NCI-H446 treated with DMSO at 0.1 percent for 48 hours (cell line): Measurements from ENCODE around the gene ZNF320.
"Not testable (repeated sequence)": the region's sequence is repeated elsewhere in the genome, so short reads cannot be mapped to it uniquely, and the experiment has no call there.

Source experiments
- DNase-seq: peaks from one replicate; lab custom pipeline; 2025; lab: John Stamatoyannopoulos, UW

The ZNF320 gene

DNA sequence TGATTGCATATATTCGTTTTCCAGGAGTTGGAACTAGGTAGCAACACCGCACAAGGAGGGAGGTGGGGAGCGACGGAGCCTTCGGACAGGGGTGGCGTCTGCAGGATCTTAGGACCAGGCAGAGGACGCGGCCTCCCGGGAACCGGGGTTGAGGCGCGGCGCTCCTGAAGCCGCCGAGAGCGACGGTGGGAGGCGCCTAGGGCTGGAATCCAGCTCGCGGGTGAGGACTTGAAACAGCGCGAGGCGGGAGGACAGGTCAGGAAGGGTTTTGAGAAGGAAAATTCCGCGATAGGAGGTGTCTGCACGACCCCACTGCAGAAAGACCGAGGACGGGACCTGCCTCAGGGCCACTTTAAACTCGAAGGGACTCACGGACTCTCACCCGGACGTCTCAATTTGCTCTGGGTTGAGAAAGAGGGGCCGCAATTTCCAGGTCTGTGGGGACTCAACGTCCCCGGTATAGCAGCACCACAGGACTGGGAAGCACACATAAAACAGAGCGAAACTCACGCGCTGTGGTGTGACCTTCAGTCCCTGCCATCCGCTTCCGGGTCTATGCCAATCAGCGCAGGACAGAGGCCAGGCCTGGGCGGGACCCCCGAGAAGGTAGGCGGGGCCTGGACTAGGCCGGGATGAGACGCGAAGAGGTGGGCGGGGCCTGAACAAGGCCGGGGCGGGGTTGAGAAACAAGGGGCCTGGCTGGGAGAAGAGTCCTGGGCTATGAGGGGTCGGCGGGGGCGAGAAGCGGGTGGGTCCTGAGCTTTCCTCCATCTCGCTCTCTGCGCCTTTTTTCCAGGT is at the start of gene ZNF320:
Gene ZNF320, minus strand, starts transcription at position 498 of the 798 bp plus-strand sequence. CDS start 7,380 bp downstream, outside the sequence.
- DNase-seq, result no peak

DNA sequence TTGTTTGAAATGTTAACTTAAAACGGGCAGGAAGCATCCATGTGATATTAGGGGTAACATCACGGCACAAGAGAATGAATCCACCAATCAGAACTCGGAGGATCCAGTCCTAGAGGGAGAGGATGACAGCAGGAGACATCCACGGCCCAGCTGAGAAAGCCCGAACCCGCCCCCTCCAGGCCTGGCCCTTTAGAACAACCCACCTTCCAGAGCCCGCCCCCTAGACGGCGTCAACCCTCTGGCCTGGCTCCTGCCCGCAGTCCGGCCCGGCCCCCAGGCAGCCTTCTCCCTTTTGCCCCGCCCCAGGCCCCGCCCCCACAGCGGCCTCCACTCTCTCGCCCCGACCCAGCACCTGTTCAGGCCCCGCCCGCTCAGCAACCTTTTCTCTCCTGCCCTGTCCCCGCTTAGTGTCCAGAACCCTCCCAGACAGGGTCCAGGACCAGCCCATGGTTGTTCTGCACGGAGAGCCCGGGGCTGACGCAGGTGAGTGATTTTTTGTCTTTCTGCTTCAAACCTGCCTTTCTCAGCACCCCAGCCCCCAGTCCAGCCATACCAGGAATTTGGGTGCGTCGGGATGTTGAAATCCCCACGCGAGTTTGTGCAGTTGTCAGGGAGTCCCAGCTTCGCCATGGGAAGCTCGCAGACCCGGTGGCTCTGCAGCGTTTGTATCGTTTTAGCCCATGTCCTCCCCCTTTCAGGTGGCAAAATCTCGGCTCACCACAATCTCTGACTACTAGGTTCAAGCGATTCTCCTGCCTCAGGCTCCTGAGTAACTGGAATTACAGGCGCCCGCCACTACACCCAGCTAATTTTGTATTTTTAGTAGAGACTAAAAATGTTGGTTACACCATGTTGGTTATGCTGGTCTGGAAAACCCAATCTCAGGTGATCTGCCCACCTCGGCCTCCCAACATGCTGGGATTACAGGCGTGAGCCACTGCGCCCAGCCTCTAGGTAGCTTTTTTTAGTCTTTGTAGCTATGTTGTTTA is 49.2 kb upstream of the ZNF320 start:
- no peak for DNase-seq

DNA sequence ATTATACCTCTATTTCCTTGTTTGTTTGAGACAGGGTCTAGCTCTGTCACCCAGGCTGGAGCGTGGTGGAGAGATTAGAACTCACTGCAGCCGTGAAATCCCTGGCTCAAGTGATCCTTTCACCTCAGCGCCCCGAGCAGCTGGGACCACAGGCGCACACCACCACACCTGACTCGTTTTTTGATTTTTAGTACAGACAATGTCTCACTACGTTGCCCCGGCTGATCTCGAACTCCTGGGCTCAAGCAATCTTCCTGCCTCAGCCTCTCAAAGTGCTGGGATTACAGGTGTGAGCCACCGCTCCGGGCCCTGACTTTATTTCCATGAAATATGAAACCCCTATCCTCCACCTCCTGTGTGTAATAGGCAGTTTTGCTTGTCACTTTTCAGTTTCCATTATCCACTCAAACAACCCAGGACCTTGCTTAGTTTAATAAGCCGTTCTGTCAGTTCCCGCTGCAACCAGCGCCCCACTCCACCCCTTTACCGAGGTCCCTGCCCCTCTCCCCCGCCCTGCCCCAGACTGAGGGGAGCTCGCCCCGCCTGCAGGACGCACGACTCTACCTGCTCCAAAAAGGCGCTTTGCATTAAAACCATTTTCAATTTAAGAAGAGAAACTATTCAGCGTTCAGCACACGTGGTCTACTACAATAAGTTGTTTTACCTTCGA is 48.4 kb upstream of the ZNF320 start:
- no peak for DNase-seq

DNA sequence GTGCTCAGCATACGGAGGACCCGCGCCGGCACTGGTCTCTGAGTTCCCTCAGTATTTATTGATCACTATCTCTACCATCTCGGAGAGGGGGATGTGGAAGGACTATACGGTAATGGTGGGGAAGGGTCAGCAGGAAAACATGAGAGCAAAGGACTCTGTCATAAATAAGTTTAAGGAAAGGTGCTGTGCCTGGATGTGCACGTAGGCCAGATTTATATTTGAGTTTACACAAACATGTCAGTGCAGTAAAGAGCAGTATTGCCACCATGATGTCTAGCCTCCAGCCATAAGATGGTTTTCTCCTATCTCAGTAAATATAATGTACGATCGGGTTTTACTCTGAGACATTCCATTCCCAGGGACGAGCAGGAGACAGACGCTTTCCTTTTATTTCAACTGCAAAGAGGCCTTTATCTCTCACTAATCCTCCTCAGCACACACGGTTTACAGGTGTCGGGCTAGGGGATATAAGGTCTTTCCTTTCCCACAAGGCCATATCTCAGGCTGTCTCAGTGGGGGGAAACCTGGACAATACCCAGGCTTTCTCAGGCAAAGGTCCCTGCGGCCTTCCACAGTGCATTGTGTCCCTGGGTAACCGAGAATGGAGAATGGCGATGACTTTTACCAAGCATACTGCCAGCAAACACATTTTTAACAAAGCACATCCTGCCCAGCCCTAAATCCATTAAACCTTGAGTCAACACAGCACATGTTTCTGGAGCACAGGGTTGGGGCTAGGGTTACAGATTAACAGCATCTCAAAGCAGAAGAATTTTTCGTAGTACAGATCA is 47.5 kb upstream of the ZNF320 start:
- DNase-seq, result not testable (repeated sequence)

DNA sequence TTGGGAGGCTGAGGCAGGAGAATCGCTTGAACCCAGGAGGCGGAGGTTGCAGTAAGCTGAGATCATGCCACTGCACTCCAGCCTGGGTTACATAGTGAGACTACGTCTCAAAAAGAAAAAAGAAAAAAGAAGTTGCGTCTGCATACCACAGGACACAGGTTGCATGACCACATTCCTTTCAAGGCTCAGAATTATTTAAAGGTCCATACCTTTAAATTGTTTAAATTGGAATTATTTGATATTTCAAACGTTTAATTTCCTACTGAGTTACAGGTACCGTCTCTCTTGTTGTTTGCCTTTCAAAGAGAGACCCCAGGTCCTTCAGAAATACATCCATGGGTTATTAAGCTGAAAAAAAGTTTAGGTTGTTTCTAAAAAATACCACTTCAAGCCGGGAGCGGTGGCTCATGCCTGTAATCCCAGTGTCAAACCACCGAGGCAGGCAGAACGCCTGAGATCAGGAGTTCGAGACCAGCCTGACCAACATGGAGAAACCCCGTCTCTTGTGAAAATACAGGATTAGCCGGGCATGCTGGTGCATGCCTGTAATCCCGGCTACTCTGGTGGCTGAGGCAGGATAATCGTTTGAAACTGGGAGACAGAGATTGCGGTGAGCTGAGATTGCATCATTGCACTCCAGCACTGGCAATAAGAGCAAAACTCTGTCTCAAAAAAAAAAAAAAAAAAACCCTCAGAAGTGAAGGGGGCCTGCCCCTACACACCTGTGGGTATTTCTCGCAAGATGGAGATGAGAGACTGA is 46.6 kb upstream of the ZNF320 start:
- DNase-seq, result no peak

DNA sequence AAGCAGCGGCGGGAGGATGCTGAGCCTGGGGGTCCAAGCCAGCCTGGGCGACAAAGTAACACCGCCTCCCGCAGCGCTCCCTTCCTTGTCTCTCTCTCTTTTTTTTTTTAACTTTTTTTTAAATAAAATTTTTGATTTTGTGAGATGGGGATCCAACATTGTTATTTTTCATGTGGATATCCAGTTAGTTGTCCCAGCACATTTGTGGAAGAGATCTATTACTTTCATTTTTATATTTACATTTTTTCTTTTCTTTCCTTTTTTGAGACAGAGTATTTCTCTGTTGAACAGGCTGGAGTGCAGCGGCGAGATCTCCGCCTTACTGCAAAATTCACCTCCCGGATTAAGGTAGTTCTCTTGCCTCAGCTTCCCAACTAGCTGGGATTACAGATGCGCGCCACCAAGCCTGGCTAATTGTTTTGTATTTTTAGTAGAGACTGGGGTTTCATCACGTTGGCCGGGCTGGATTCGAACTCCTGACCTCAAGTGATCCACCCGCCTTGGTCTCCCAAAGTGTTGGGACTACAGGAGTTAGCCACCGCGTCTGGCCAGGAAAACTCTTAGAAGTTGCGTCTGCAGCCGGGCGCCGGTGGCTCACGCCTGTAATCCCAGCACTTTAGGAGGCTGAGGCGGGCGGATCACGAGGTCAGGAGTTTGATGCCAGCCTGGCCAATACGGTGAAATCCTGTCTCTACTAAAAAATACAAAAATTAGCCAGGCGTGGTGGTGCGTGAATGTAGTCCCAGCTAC is 45.9 kb upstream of the ZNF320 start:
- DNase-seq, result no peak

DNA sequence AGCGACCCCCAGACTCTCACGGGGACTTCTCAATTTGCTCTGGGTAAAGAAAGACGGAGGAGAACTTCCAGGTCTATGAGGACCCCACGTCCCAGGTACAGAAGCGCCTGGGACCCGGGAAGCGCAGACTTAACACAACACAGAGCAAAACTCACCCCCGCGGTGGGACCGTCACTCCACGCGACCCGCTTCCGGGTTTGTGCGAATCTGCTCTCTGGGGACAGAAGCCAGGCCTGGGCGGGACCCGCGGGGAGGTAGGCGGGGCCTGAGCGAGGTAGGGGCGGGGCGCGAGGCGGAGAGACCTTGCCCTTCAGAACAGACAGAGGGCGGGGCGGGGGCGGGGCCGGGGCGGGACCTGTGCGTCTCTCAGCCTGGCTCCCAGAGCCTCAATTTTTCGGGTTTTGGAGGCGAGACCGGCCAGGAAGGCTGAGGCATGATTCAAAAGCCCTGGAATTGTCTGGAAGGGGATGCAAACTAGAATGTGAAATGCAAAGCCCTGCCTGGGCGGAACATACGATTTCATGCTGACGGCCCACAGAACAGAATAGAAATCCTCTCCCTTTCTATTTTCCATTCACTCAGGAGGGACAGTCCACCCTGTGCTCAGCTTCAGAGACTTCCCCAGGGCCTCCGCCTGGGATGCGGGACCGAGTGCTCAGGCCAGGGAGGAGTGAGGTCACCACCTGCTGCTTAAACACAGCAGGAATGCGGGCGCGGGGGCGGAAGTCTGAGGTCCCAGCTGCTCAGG is 45.1 kb upstream of the ZNF320 start:
- no peak for DNase-seq

DNA sequence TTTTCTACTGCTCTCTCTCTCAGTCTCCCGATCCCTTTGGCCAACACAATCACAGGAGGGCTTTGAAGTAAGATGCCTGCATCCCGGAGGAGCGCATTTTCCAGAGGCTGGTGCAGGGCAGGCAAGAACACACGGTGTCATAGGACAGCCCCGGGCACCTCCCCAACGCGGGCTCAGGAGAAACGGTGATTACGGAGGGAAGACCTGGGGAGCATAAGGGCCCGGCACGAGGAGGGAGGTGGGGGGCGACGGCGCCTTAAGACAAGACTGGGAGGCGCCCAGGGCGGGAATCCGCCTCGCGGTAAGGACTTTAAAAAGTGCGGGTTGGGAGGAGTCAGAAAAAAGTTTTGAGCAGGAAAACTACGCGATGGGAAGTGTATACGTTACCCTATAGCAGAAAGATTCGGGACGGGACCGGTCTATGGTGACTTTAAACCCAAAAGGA is 44.5 kb upstream of the ZNF320 start:
- no peak for DNase-seq

DNA sequence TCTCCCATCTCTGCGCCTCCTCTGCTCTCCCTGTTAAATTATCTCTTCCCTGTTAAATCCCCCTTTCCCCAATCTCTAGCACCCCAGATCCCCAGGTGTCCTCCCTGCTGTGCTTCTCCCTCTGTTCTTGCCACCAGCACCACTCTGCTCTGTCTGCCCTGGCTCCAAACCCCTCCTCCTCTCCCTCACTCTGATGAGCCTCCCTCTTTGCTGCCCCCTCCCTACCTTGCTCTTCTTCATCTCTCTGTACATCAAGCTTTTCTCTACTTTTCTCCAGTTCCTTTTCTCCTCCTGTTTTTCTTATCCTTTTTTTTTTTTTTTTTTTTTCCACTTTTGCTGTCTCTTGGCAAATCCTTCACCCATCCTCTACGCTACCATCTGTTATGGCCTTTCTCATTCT is 44.1 kb upstream of the ZNF320 start:
- not testable (repeated sequence) for DNase-seq

DNA sequence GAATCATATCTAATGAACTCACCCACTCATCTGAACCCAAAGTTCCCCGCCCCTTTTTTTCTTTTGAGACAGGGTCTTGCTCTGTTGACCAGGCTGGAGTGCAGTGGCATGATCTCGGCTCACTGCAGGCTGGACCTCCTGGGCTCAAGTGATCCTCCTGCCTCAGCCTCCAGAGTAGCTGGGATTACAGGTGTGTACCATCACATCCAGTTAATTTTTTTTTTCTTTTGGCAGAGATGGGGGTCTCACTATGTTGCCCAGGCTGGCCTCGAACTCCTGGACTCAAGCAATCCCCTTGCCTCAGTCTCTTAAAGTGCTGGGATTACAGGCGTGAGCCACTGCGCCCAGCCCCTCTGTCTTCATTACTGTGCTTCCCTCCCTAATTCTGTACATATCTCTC is 43.5 kb upstream of the ZNF320 start:
- not testable (repeated sequence) for DNase-seq

DNA sequence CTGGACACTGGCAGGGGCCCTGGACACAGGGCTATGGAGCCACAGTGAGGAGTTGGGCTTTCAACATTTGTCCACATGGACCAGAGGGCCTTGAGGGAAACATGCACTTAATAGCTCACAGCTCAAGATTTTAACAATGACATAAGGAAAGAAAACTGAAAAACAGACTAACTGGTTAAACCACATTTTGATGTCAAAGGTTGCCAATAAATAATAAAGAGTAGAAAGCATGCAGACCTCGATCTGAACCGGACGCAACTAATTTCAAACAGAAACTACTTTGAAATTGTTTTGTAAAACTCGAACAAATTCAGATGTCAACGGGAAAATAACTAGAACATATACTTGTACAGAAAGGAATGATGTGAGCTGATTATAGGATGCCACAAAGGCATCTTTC is 41.3 kb upstream of the ZNF320 start:
- DNase-seq, result no peak

DNA sequence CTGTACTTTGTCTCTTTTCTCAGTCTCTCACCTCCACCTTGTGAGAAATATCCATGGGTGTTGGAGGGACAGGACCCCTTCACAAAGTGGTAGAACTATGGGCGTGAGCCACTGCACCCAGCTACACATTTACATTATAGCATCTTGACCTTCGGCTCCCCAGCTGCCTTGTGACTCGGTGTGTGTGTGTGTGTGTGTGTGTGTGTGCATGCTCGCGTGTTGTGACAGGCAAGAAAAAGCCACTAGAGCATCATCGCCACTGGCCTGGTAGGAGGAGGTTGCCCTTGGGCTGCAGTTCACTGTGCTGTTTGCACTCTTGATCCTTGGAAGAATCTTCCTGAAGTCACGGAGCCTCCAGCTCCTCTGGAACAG is 39.5 kb upstream of the ZNF320 start:
- DNase-seq, result no peak

DNA sequence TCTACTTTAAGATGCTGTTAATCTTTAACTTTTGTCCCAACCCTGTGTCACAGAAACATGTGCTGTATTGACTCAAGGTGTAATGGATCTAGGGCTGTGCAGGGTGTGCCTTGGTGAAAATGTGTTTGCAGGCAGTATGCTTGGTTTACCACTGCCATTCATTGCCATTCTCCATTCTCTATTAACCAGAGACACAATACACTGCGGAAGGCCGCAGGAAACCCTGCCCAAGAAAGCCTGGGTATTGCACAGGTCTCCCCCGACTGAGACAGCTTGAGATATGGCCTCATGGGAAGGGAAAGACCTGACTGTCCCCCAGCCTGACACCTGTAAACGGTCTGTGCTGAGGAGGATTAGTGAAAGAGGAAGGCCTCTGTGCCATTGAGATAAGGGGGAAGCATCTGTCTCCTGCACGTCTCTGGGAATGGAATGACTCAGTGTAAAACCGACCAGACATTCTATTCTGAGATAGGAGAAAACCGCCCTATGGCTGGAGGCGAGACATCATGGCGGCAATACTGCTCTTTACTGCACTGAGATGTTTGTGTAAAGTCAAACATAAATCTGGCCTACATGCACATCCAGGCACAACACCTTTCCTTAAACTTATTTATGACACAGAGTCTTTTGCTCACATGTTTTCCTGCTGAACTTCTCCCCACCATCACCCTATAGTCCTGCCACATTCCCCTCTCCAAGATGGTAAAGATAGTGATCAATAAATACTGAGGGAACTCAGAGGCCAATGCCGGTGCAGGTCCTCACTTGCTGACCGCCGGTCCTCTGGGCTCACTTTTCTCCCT is 38.9 kb upstream of the ZNF320 start:
- DNase-seq, result no peak

DNA sequence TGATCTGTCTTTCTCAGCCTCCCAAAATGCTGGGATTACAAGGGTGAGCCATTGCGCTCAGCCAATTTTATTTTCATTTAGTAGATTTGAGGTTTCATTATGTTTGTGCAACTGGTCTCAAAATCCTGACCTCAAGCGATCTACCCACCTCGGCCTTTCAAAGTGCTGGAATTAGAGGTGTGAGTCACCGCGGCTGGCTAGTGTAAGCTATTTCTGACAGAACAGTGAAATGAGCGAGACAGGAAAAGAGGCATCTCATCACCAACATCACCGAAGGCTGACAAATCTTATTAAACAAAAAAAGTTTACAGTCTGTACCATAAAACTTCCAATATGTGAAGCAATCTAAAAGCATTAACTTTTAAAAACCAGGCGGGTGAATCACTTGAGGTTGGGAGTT is 38.0 kb upstream of the ZNF320 start:
- DNase-seq, result no peak

DNA sequence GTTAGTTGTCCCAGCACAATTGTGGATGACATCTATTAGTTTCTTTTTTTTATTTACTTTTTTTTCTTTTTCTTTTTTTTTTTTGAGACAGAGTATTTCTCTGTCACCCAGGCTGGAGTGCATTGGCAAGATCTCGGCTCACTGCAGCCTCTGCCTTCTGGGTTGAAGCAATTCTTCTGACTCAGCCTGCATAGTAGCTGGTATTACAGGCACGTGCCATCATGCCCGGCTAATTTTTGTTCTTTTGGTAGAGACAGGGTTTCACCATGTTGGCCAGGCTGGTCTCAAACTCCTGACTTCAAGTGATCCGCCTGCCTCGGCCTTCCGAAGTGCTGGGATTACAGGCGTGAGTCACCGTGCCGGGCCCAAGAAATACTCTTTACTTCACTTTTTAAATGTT is 27.2 kb upstream of the ZNF320 start:
- DNase-seq, result not testable (repeated sequence)

DNA sequence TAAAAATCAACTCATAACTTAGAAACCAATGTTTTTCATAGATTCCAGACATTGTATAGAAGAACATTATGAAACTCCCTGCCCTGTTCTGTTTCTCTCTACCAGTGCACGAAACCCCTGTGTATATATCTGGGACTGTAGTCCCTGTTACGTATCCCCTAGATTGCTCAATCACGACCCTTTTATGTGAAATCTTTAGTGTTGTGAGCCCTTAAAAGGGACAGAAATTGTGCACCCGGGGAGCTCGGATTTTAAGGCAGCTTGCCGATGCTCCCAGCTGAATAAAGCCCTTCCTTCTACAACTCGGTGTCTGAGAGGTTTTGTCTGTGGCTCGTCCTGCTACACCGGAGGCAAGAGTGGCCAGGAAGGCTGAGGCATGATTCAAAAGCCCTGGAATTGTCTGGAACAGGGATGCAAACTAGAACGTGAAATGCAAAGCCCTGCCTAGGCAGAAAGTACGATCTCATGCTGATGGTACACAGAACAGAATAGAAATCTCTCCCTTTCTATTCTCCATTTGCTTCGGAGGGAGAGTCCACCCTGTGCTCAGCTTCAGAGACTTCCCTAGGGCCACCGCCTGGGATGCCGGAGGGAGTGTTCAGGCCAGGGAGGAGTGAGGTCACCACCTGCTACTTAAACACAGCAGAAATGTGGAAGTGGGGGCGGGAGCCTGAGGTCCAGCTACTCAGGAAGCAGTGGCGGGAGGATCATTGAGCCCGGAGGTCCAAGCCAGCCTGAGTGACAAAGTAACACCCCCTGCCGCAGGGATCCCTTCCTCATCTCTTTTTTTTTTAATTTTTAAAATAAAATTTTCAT is 26.6 kb upstream of the ZNF320 start:
- DNase-seq, result no peak
